Measurements from ENCODE around the gene PRKCB. TPM values are rescaled to one million over a fixed set of nuclear protein-coding genes. Genes with fewer than 3 reads are reported as not detected.

The PRKCB gene
- total RNA-seq, 4 donors from 2014 or later, result 7.7 to 40.0 (median 12.2) TPM

DNA sequence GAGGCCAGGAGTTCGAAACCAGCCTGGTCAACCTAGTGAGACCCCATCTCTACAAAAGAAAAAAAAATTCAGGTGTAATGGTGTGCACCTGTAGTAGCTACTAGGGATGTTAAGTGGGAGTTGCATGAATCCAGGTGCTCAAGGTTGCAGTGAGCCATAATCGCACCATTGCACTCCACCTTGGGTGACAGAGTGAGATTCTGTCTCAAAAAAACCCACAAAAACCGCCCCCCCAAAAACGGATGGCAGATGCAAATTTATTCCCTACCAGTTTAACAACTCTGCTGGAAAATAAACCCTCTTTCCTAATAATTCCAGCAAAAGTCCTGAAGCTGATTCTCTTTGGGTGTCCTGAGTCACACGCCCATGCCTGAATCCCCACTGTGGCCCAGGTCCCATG is 140.3 kb downstream of the PRKCB start:
- Histone ChIP-seq H3K27ac (no peak overlapping the region), H3K4me1 (no peaks in the 10 kb centered on the region), H3K36me3 (no peaks in the 10 kb centered on the region), H3K27me3 (no peaks in the 10 kb centered on the region), H3K4me3 (no peak overlapping the region), H3K9me3 (no peaks in the 10 kb centered on the region)
- no peak for TF ChIP-seq POLR2AphosphoS5 (IDR thresholded peaks at IDR 0.05)
- TF ChIP-seq, protein P1, sequence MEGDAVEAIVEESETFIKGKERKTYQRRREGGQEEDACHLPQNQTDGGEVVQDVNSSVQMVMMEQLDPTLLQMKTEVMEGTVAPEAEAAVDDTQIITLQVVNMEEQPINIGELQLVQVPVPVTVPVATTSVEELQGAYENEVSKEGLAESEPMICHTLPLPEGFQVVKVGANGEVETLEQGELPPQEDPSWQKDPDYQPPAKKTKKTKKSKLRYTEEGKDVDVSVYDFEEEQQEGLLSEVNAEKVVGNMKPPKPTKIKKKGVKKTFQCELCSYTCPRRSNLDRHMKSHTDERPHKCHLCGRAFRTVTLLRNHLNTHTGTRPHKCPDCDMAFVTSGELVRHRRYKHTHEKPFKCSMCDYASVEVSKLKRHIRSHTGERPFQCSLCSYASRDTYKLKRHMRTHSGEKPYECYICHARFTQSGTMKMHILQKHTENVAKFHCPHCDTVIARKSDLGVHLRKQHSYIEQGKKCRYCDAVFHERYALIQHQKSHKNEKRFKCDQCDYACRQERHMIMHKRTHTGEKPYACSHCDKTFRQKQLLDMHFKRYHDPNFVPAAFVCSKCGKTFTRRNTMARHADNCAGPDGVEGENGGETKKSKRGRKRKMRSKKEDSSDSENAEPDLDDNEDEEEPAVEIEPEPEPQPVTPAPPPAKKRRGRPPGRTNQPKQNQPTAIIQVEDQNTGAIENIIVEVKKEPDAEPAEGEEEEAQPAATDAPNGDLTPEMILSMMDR (IDR thresholded peaks at IDR 0.05), result no peak
- no peak for TF ChIP-seq EP300 (IDR thresholded peaks at IDR 0.05)
- no peak for TF ChIP-seq POLR2A (IDR thresholded peaks at IDR 0.05)
- DNase-seq (ENCODE audit: low spot score in 2 of 2), result no peak
- WGBS, result 77% methylated on average over 5 of the region's 5 CpGs

DNA sequence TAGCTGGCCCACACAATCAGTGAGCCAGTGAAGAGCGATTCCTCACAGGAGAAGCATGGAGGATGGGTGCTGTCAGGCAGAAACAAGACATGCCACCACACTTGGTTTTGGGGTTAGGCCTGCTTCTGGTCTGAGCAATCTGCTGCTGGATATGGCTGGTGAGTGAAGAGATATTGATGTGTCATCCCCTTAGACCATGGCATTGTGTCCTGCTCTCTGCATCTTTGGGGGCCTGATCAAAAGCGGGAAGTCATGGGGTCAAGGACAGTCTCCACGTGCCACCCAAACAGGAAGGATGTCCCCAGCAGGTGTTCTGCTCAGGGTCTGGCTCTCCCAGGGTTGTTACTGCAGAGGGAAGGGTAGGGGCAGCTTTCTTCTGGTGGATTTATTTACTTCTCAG is 140.7 kb downstream of the PRKCB start:
- 58% methylated on average over 3 of the region's 3 CpGs for WGBS
- Histone ChIP-seq H3K4me3 (no peak overlapping the region), H3K36me3 (no peaks in the 10 kb centered on the region), H3K9me3 (no peaks in the 10 kb centered on the region), H3K27ac (no peak overlapping the region), H3K27me3 (no peaks in the 10 kb centered on the region), H3K4me1 (no peaks in the 10 kb centered on the region)
- DNase-seq (ENCODE audit: low spot score in 2 of 2), result no peak
- TF ChIP-seq POLR2AphosphoS5 (IDR thresholded peaks at IDR 0.05) (no peak), POLR2A (IDR thresholded peaks at IDR 0.05) (no peak), EP300 (IDR thresholded peaks at IDR 0.05) (no peak)
- TF ChIP-seq, protein P1 (IDR thresholded peaks at IDR 0.05), result no peak

DNA sequence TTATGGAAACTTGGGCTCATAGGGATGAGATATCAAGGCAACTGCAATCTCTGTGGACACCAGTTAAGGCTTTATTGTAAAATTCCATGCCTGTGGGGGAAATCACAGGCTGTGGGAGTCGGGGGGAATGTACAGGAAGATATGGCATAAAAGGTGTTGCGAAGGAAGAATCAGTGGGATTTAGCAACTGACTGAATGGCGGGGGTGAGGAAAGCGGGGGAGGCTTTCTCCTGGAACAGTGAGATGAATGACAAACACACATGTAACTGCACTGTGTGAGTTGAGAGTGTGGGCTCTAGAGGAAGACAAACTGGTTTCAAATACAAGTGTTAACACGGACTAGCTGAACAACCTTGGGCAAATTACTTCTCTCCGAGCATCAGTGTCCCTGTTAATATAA is 143.7 kb downstream of the PRKCB start:
- DNase-seq (ENCODE audit: low spot score in 2 of 2), result no peak
- TF ChIP-seq EP300 (IDR thresholded peaks at IDR 0.05), result no peak
- no peak for TF ChIP-seq POLR2A (IDR thresholded peaks at IDR 0.05)
- TF ChIP-seq POLR2AphosphoS5 (IDR thresholded peaks at IDR 0.05), result no peak
- TF ChIP-seq, protein P1 (IDR thresholded peaks at IDR 0.05), result no peak
- no peaks in the 10 kb centered on the region for H3K9me3 ChIP-seq
- no peak overlapping the region for H3K27ac ChIP-seq
- H3K27me3 ChIP-seq, result no peaks in the 10 kb centered on the region
- H3K4me3 ChIP-seq, result no peak overlapping the region
- 79% methylated on average over 6 of the region's 6 CpGs for WGBS
- H3K36me3 ChIP-seq, result no peaks in the 10 kb centered on the region
- H3K4me1 ChIP-seq, result no peaks in the 10 kb centered on the region

DNA sequence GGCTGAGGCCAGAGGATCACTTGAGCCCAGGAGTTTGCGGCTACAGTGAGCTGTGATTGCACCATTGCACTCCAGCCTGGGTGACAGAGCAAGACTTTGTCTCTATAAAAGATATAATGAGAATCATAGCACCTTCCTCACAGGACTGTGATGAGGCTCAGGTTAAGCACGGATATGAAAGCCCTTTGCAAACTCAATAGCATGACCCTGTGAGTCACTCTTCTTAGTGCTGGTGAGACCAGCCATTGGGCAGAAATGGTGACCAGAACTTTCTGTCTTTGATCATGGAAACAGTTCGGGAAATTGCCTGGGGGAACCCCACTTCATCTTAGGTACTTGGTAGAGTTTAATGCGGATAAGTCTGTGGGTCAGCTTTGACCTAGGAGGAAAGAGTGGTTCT is 144.2 kb downstream of the PRKCB start:
- TF ChIP-seq POLR2A (IDR thresholded peaks at IDR 0.05) (no peak), POLR2AphosphoS5 (IDR thresholded peaks at IDR 0.05) (no peak), EP300 (IDR thresholded peaks at IDR 0.05) (no peak)
- TF ChIP-seq, protein P1 (IDR thresholded peaks at IDR 0.05), result no peak
- H3K4me1 ChIP-seq, result no peaks in the 10 kb centered on the region
- H3K4me3 ChIP-seq, result no peak overlapping the region
- WGBS, result 88% methylated on average over 4 of the region's 4 CpGs
- H3K9me3 ChIP-seq, result no peaks in the 10 kb centered on the region
- DNase-seq (ENCODE audit: low spot score in 2 of 2), result no peak
- H3K27ac ChIP-seq, result no peak overlapping the region
- no peaks in the 10 kb centered on the region for H3K27me3 ChIP-seq
- H3K36me3 ChIP-seq, result no peaks in the 10 kb centered on the region

DNA sequence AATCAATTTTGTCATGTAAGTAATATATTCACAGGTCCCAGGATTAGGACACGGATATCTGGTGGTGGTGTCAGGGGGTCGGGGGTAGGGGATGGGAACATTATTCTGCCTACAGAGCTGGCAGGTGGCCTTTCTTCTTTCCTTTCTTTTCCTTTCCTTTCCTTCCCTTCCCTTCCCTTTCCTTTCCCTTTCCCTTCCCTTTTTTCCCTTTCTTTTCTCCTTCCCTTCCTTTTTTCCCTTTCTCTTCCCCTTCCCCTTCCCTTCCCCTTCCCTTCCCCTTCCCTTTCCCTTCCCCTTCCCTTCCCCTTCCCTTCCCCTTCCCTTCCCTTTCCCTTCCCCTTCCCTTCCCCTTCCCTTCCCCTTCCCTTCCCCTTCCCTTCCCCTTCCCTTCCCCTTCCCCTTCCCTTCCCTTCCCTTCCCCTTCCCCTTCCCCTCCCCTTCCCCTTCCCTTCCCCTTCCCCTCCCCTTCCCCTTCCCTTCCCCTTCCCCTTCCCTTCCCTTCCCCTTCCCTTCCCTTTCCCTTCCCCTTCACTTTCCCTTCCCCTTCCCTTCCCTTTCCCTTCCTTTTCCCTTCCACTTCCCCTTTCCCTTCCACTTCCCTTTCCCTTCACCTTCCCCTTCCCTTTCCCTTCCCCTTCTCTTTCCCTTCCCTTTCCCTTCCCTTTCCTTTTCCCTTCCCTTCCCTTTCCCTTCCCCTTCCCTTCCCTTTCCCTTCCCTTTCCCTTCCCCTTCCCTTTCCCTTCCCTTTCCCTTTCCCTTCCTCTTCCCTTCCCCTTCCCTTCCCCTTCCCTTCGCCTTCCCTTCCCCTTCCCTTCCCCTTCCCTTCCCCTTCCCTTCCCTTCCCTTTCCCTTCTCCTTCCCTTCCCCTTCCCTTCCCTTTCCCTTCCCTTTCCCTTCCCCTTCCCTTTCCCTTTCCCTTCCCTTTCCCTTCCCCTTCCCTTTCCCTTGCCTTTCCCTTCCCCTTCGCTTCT is 145.9 kb downstream of the PRKCB start:
- no peak overlapping the region for H3K27ac ChIP-seq
- H3K27me3 ChIP-seq, result no peaks in the 10 kb centered on the region
- no peaks in the 10 kb centered on the region for H3K9me3 ChIP-seq
- no peaks in the 10 kb centered on the region for H3K36me3 ChIP-seq
- WGBS, result 80% methylated on average over 3 of the region's 4 CpGs
- H3K4me3 ChIP-seq, result no peak overlapping the region
- no peak for DNase-seq (ENCODE audit: low spot score in 2 of 2)
- TF ChIP-seq POLR2A (IDR thresholded peaks at IDR 0.05) (no peak), POLR2AphosphoS5 (IDR thresholded peaks at IDR 0.05) (no peak), EP300 (IDR thresholded peaks at IDR 0.05) (no peak)
- TF ChIP-seq, protein P1 (IDR thresholded peaks at IDR 0.05), result no peak
- H3K4me1 ChIP-seq, result no peaks in the 10 kb centered on the region
